GM21786 (cell line): Measurements from ENCODE around the gene RGS19.
"Not testable (repeated sequence)": the region's sequence is repeated elsewhere in the genome, so short reads cannot be mapped to it uniquely, and the experiment has no call there.

Experiments
- ATAC-seq: cut with Tn5 transposase; IDR thresholded peaks from one replicate; pipeline ENCODE4 v1.9.1; 2021; ENCODE audit not compliant: unreplicated experiment

Gene RGS19, protein sequence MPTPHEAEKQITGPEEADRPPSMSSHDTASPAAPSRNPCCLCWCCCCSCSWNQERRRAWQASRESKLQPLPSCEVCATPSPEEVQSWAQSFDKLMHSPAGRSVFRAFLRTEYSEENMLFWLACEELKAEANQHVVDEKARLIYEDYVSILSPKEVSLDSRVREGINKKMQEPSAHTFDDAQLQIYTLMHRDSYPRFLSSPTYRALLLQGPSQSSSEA

GRCh38 chr20:64079273-64080012 is at the start of gene RGS19:
TSS of gene RGS19 (minus strand) at chr20:64079518. CDS start at chr20:64076886, 2,632 bp downstream.
- peak; percentile 33 for ATAC-seq

- ATAC-seq, result not testable (repeated sequence)
These were observed 44.2 kb upstream of the RGS19 start for GRCh38 chr20:64123517-64123916.

- not testable (repeated sequence) for ATAC-seq
These were observed 43.6 kb upstream of the RGS19 start for GRCh38 chr20:64122927-64123326.

DNA sequence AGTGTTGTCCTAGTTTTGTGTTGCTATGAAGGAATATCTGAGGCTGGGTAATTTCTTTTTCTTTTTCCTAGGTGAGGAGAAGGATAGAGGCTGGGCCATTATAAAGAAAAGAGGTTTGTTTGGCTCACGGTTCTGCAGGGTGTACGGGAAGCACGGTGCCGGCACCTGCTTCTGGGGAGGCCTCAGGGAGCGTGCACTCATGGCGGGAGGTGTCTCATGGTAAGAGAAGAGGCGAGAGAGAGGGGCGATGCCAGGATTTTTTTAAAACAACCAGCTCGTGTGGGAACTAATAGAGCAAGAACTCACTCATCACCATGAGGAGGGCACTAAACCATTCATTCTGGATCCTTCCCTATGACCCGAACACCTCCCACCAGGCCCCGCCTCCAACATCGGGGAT is 42.3 kb upstream of the RGS19 start:
- no peak for ATAC-seq

GRCh38 chr20:64119681-64120341 is 40.5 kb upstream of the RGS19 start:
- no peak for ATAC-seq

DNA sequence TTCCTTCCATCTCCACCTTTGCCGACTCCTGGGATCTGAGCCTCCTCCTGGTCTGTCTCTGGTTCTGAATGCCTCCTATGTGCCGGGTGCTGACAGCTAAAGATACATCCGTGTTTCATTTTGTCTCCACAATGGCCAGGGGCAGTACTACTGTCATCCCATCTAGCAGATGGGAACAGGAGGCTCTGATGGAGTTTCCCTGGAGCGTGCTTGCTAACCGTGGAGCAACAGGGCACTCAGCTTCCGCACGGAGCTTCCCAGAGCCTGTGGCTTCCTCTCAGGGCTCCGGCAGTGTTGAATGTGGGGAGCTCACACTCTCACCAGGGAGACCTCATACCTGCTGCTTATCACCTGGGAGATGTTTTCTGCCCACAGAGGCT is 40.0 kb upstream of the RGS19 start:
- ATAC-seq, result no peak

DNA sequence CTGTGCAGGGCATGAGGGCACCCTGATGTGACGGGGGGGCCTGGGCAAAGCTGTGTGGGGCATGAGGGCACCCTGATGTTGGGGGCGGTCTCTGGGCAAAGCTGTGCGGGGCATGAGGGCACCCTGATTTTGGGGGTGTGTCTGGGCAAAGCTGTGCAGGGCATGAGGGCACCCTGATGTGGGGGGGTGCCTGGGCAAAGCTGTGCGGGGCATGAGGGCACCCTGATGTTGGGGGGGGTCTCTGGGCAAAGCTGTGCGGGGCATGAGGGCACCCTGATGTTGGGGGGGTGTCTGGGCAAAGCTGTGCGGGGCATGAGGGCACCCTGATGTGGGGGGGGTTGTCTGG is 38.1 kb upstream of the RGS19 start:
- ATAC-seq, result not testable (repeated sequence)

DNA sequence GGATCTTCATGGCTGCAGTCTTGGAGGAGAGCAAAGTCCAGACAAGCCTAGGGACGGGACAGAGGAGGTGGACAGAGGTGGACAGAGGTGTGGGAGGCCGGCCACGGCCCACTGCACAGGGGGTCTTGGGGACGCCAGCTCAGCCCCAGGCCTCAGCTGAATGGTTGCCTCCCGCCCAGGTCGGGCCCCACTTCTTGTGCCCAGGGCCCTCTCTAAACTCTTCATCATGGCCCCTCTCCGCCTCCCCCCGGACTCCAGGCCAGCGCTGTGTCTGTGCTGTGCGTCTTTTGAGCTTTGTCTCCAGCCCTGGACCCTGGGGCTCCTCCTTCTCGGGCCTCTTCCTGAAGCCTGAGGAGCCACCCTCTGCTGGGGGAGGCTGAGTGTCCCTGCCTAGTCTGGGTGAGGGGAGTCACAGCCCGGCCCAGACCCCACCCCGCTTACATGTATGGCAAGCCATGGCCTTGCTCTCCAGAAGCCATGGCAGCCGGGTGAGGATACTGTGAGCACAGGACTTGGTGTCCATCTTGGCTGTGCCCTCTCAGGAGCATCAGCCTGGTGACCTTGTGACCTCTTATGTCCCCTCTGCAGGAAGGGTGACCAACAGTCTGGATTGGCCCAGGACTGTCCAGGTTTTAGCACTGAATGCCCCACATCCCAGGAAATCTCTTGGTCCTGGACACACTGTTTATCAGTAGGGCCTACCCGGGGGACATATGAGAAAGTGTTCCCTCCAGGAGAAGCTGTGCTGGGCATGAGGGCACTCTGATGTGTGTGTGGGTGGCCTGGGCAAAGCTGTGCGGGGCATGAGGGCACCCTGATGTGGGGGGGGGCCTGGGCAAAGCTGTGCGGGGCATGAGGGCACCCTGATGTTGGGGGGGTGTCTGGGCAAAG is 37.5 kb upstream of the RGS19 start:
- no peak for ATAC-seq

DNA sequence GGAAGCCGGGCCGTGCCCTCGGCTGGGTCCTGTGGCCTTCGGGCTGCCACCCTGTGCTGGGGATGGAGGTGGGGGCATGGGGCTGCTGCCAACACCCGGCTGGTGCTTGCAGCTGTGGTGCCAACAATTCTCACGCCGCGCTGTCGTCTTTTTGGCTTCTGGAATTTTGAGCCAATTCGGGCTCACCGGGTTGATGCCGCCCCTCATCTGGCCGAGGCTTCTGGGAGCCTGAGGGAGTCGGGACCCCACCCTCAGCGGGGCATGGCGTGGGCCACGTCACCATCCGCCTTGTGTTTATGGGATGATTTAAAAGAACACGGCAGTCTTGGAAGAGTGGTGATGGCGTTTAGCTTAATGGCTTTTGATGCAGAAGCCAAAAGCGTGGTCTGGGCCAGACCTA is 36.7 kb upstream of the RGS19 start:
- no peak for ATAC-seq

DNA sequence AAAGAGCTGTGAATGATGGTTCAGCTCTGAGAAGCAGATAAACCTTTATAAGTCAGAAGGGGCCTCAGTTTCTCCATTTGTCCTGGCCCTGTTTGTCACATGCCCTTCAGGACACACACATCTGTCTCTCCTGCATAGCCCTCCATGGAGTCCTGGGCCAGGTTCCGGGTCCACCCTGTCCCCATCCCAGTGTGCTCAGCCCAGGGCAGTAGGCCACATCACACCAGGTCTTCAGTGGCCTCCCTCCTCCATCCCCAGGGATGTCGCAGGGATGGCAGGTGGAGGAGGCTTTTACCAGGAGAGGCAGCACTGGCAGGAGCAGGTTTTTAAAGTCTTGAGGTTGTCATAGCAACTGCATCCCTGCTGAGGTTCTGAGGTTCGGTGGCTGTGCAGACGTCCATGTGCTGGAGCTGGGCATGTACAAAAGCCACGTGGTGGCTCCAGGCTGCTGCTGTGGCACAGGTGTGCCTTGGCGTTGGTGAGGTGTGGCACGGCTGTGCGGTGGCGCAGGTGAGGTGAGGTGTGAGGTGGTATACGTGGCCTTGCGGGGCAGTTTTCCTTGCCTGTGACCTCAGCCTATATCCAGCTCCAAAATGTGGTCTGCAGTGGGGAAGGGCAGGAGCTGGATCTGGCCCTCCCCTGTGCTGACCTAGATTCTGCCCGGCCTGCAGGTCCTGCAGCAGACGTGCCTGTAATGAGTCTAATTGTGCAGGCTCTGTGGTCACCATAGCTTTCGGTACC is 36.0 kb upstream of the RGS19 start:
- ATAC-seq, result no peak

DNA sequence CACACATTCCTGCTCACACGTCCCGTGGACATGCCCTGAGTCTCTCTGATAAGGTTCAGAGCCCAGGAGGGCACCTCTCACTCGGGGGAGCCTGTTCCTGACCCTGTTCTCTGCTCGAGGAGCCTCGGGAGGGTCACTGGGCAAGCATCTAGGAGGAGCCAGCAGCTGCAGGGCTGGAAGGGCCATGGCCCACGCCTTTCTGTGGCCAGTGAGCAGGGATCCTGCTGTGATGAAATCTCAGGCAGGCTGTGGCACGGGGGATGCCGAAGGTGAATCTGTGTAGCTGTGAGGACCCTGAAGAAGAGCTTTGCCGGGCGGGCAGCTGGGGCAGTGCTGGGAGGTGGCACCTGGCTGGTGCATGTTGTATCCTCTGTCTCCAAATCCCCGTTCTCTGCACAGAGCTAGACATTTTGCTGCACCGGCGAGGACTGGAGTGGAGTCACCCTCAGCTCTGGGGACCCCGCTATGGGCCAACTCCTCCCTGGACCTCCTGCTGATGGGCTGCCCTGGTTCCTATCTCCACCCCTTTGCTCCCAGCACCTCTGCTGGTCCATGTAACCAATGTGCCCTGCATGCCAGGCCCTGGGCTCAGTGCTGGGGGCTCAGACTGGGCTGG is 35.1 kb upstream of the RGS19 start:
- no peak for ATAC-seq

DNA sequence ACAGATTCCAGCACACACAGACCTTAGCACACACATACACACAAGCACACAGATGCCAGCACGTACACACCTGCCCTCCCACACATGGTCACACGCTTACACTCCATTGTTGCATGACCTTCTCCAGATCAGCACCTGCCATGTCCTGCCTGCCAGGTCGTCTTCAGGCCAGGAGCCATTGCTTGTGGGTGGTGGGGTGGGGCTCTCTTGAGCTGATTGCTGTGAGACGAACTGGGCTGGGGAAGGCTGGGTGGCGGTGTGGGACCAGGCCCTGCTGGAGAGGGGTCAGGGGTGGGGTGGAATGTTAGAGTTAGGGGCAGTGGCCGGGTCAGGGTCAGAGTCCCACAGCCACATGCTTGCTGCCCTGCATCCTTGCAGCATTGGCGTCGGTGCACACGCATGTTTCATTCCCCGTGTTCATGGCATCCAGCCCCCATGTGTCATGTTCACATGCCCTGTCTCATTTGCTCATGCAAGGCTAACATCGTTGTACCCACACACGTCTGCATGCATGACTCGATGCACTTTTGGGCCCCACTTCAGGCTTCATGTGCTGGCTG is 34.6 kb upstream of the RGS19 start:
- ATAC-seq, result no peak

- no peak for ATAC-seq
These were observed 34.1 kb upstream of the RGS19 start for GRCh38 chr20:64113444-64113775.

DNA sequence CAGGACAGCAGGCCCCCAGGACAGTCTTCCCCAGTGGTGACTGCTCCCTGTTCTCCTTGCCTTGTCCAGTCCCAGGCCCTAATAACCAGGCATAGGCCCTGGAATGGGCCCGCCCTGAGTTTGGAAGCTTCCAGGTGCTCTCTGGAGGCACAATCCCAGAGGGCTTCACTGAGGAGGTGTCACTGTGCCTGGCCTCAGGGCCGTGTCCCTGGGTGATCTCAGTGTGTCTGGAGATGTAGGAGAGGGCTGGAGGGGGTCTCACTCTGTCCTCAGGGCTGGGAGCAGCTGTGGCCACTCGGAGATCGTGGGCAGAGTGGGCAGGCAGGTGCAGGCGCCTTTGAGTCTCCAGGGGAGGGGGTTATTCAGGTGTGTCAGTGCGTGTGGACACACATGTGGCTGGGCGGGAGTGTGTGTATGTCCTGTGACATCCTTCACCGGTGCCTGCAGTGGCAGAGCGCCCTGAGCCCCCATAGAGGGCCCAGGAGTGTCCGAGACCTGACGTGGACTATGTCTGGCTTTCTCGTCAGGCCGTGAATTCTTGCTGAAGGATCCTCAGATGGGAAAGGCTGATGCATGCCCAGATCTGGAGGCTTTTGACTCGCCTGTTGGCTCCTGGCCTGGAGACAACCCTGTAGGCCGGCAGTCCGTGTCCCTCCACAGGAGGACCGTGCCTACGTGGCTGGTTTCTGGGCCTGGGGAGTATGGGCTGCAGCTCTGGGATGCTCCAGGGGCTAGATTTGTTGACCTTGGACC is 33.5 kb upstream of the RGS19 start:
- no peak for ATAC-seq

GRCh38 chr20:64111841-64112641 is 32.7 kb upstream of the RGS19 start:
- no peak for ATAC-seq

DNA sequence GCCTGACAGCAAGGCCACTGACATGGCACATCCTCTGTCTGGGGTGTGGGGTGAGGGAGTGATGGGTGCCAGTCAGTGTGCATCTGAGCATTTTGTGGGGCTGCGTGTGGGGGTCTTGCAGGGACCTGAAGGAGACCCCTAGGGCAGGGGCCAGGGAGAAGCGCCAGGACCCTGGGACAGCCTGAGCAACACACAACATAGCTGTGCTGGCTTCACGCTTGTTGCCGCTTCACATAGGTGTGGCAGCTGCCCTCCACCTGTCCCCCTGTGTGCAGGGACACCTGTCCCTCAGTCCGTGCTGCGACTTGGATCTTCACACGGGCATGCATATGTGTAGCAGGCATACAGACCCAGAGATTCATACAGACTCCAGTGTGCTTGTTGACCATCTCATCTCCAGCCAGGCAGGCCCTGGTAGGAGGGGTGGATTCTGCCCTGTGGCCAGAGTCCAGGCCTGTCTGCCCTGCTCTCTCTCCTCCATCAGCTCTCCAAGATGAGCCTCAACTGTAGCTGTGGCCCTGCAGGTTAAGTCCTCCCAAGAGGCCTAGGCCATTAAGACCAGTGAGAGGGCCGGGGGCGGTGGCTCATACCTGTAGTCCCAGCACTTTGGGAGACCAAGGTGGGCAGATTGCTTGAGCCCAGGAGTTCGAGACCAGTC is 31.2 kb upstream of the RGS19 start:
- ATAC-seq, result no peak

GRCh38 chr20:64109831-64110391 is 30.6 kb upstream of the RGS19 start:
- ATAC-seq, result no peak
